IMR-90 (cell line): ENCODE measurements around the gene IRS2. TPM values are rescaled to one million over a fixed set of nuclear protein-coding genes. Genes with fewer than 3 reads are reported as not detected.
"Not testable (repeated sequence)": the region's sequence is repeated elsewhere in the genome, so short reads cannot be mapped to it uniquely, and the experiment has no call there.

Experiments used
- ATAC-seq: fragments of 200-7000 bp; cut with Tn5 transposase; 2 replicates; pipeline ENCODE4 v1.9.1; 2020; ENCODE audit warnings: low read depth, mild to moderate bottlenecking, moderate library complexity
- BruUV-seq: library from RNA; stranded (reverse); fragments of 400-500 nt; replicated peaks from 2 replicates; lab custom pipeline; 2021; lab: Mats Ljungman, UMichigan
- CTCF ChIA-PET: fragments of 300-600 bp; formaldehyde crosslinking; extraction: SDS; loops from one replicate; lab custom pipeline; 2021; ENCODE audit warnings: antibody characterized with exemption; lab: Yijun Ruan, JAX
- POLR2A ChIA-PET: fragments of 300-600 bp; sonication (Branson Sonifier 250); formaldehyde crosslinking; loops from one replicate; lab custom pipeline; 2022; ENCODE audit warnings: antibody characterized with exemption; ENCODE audit not compliant: unreplicated experiment; lab: Charles Lee
- DNase-seq: peaks from one replicate; pipeline ENCODE4 v3.0.0; 2013
- H2AFZ ChIP-seq: replicated peaks from 2 replicates; pipeline ENCODE3; 2013; ENCODE audit warnings: low read length, mild to moderate bottlenecking; ENCODE audit not compliant: poor library complexity
- H2AK5ac ChIP-seq: 2 replicates; pipeline ENCODE4 v1.6.1; 2013; ENCODE audit warnings: low read depth, low read length, inconsistent platforms
- H2AK9ac ChIP-seq: replicated peaks from 2 replicates; pipeline ENCODE3; 2013; ENCODE audit warnings: mild to moderate bottlenecking, low read depth, low read length, moderate library complexity; ENCODE audit not compliant: poor library complexity
- H2BK120ac ChIP-seq: 2 replicates; pipeline ENCODE4 v1.6.1; 2013; ENCODE audit warnings: low read depth, low read length, inconsistent platforms
- H2BK15ac ChIP-seq: 3 replicates; pipeline ENCODE4 v1.6.1; 2013; ENCODE audit warnings: low read depth, low read length, inconsistent platforms
- H2BK20ac ChIP-seq: 2 replicates; pipeline ENCODE4 v1.6.1; 2013; ENCODE audit warnings: low read depth, mild to moderate bottlenecking, inconsistent platforms, low read length, moderate library complexity
- H2BK5ac ChIP-seq: 2 replicates; pipeline ENCODE4 v1.6.1; 2013; ENCODE audit warnings: mild to moderate bottlenecking, low read depth, low read length, inconsistent platforms; ENCODE audit not compliant: poor library complexity, severe bottlenecking
- H3K14ac ChIP-seq: replicated peaks from 2 replicates; pipeline ENCODE4 v1.6.1; 2013; ENCODE audit warnings: low read depth, low read length, inconsistent platforms
- H3K18ac ChIP-seq: 2 replicates; pipeline ENCODE4 v1.6.1; 2013; ENCODE audit warnings: low read depth, low read length, control low read depth
- H3K23ac ChIP-seq: 2 replicates; pipeline ENCODE4 v1.6.1; 2013; ENCODE audit warnings: low read depth, low read length, inconsistent platforms
- H3K27ac ChIP-seq: 2 replicates; pipeline ENCODE4 v1.5.1; 2013; ENCODE audit warnings: mild to moderate bottlenecking, control low read depth, low read length; ENCODE audit not compliant: insufficient read depth
- H3K27me3 ChIP-seq: 2 replicates; pipeline ENCODE4 v1.6.1; 2013; ENCODE audit warnings: low read length; ENCODE audit not compliant: control insufficient read depth, insufficient read depth
- H3K36me3 ChIP-seq: 2 replicates; pipeline ENCODE4 v1.6.1; 2013; ENCODE audit warnings: low read length, mixed read lengths; ENCODE audit not compliant: control insufficient read depth, insufficient read depth
- H3K4ac ChIP-seq: 2 replicates; pipeline ENCODE4 v1.6.1; 2013; ENCODE audit warnings: low read depth, low read length, inconsistent platforms
- H3K4me1 ChIP-seq: 2 replicates; pipeline ENCODE4 v1.6.1; 2013; ENCODE audit warnings: low read length, mixed read lengths; ENCODE audit not compliant: control insufficient read depth, insufficient read depth
- H3K4me2 ChIP-seq: 2 replicates; pipeline ENCODE4 v1.6.1; 2013; ENCODE audit warnings: low read depth, mild to moderate bottlenecking, control low read depth, low read length, moderate library complexity
- H3K4me3 ChIP-seq: 2 replicates; pipeline ENCODE4 v1.5.1; 2013; ENCODE audit warnings: low read depth, mild to moderate bottlenecking, control low read depth, low read length, moderate library complexity; ENCODE audit not compliant: insufficient read depth
- H3K56ac ChIP-seq: 2 replicates; pipeline ENCODE4 v1.6.1; 2013; ENCODE audit warnings: low read length, inconsistent platforms; ENCODE audit not compliant: insufficient read depth; ENCODE audit errors: extremely low read depth
- H3K79me1 ChIP-seq, 2 experiments: 2 replicates each; pipeline ENCODE4 v1.6.1; 2013; ENCODE audit warnings: low read length in 2 of 2, inconsistent platforms in 1 of 2, low read depth in 1 of 2
- H3K9ac ChIP-seq: 2 replicates; pipeline ENCODE4 v1.6.1; 2013; ENCODE audit warnings: low read depth, low read length, control low read depth
- H3K9me1 ChIP-seq: 2 replicates; pipeline ENCODE4 v1.6.1; 2013; ENCODE audit warnings: low read length, inconsistent platforms; ENCODE audit not compliant: insufficient read depth
- H3K9me3 ChIP-seq: 2 replicates; pipeline ENCODE4 v1.6.1; 2013; ENCODE audit warnings: low read length; ENCODE audit not compliant: control insufficient read depth, insufficient read depth
- H4K20me1 ChIP-seq: 2 replicates; pipeline ENCODE4 v1.6.1; 2013; ENCODE audit warnings: low read length, inconsistent platforms; ENCODE audit not compliant: insufficient read depth
- H4K5ac ChIP-seq: 2 replicates; pipeline ENCODE4 v1.6.1; 2013; ENCODE audit warnings: mild to moderate bottlenecking, low read depth, low read length, control low read depth
- H4K8ac ChIP-seq, 2 experiments: 2 replicates each; pipeline ENCODE4 v1.6.1; 2013; ENCODE audit warnings: low read depth in 2 of 2, low read length in 2 of 2, control low read depth in 1 of 2, inconsistent platforms in 1 of 2
- H4K91ac ChIP-seq: 2 replicates; pipeline ENCODE4 v1.6.1; 2013; ENCODE audit warnings: low read depth, low read length, inconsistent platforms; ENCODE audit not compliant: insufficient read depth
- CEBPB ChIP-seq: IDR thresholded peaks from 2 replicates; pipeline ENCODE4 v1.6.1; 2012; ENCODE audit warnings: low read depth, low read length, improper control_type of control experiment
- CHD1 ChIP-seq: IDR thresholded peaks from 2 replicates; pipeline ENCODE4 v1.6.1; 2012; ENCODE audit warnings: low read depth, low read length, improper control_type of control experiment
- CTCF ChIP-seq: conservative IDR thresholded peaks from 2 replicates; pipeline ENCODE4 v1.5.1; 2012; ENCODE audit warnings: mild to moderate bottlenecking, low read depth, low read length, improper control_type of control experiment
- ELK1 ChIP-seq: fragments of 150-350 bp; IDR thresholded peaks from 2 replicates; pipeline ENCODE4 v1.6.1; 2016; ENCODE audit warnings: low read depth, mild to moderate bottlenecking, low read length, moderate library complexity, borderline replicate concordance
- MXI1 ChIP-seq: IDR thresholded peaks from 2 replicates; pipeline ENCODE4 v1.6.1; 2012; ENCODE audit warnings: low read depth, mild to moderate bottlenecking, low read length, moderate library complexity, borderline replicate concordance
- WGBS, 2 experiments: methylation state at CpG; one replicate each; pipeline versions ENCODE4 v1.1.5 to v1.1.7; 2013; ENCODE audit warnings: missing lambda C conversion rate in 2 of 2; ENCODE audit not compliant: insufficient read length in 1 of 2; ENCODE audit errors: extremely low coverage in 2 of 2; 5-methylcytosine and 5-hydroxymethylcytosine counted together
- dilution Hi-C: fragments of 300-500 bp; cut with HindIII; formaldehyde crosslinking; loops from one replicate; pipeline ENCODE4 v1.14.3; 2018; ENCODE audit warnings: low sequenced_read_pairs; ENCODE audit not compliant: unreplicated experiment
- in situ Hi-C: fragments of 300-500 bp; cut with MboI; formaldehyde crosslinking; loops from 3 replicates; pipeline ENCODE4 v1.14.3; 2019; ENCODE audit warnings: low sequenced_read_pairs, inconsistent platforms, mixed read lengths
- intact Hi-C: fragments of 100-400 bp; cut with micrococcal nuclease; formaldehyde crosslinking; loops from 2 replicates; pipeline ENCODE4 v1.10.0; 2022
- polyA plus RNA-seq, 3 experiments: library from polyadenylated mRNA; depleted of rRNA; stranded (reverse); fragments of >200 nt; gene quantifications; 2 replicates each; pipeline ENCODE4 v1.2.3, GENCODE V29; 2012; ENCODE audit warnings: low replicate concordance in 1 of 3
- total RNA-seq: library from RNA; depleted of rRNA; stranded (reverse); fragments of >200 nt; gene quantifications from 2 replicates; pipeline ENCODE4 v1.2.3, GENCODE V29; 2012

The IRS2 gene
- total and polyA plus RNA-seq, 2 of the 4 experiments (the other 2 are of a cell fraction), result 0.36 to 1.4 TPM

GRCh38 chr13:109733550-109733949 lies 52.8 kb downstream of the IRS2 start:
- Histone ChIP-seq H3K27me3 (peaks cover 22% of the 10 kb centered on the region), H3K4me2 (no peak overlapping the region), H3K14ac (no peak overlapping the region), H4K8ac (no peak overlapping the region), H3K9me1 (no peaks in the 10 kb centered on the region), H2AK5ac (no peak overlapping the region), H4K5ac (no peak overlapping the region), H3K9me3 (peaks cover 2% of the 10 kb centered on the region; the same call in 1 of the 2 replicates), H3K56ac (no peak overlapping the region), H3K18ac (no peak overlapping the region), H3K4me1 (no peaks in the 10 kb centered on the region), H4K91ac (no peak overlapping the region), H3K23ac (no peak overlapping the region), H2AK9ac (no peak overlapping the region), H3K9ac (no peak overlapping the region), H3K4me3 (no peak overlapping the region), H3K4ac (no peak overlapping the region), H3K36me3 (no peaks in the 10 kb centered on the region), H3K79me1 (no peaks in the 10 kb centered on the region), H2BK5ac (no peak overlapping the region), H3K27ac (no peak overlapping the region), H2BK120ac (no peak overlapping the region), H2BK15ac (no peak overlapping the region), H2AFZ (no peak overlapping the region), H4K20me1 (no peaks in the 10 kb centered on the region), H2BK20ac (no peak overlapping the region)
- 100% methylated on average over 4 of the region's 29 CpGs; no CpG with 5 or more reads in 1 of the 2 experiments for WGBS, 2 experiments
- intact Hi-C loops, result no loop called here
- in situ Hi-C loops, result no loop called here
- ChIA-PET CTCF (no interaction called here), POLR2A (no interaction called here)
- TF ChIP-seq ELK1 (no peak), CEBPB (no peak), MXI1 (no peak), CTCF (no peak), CHD1 (no peak)
- dilution Hi-C loops, result no loop called here
- BruUV-seq, result no TSS peak
- DNase-seq (no peak), ATAC-seq (no peak)

DNA sequence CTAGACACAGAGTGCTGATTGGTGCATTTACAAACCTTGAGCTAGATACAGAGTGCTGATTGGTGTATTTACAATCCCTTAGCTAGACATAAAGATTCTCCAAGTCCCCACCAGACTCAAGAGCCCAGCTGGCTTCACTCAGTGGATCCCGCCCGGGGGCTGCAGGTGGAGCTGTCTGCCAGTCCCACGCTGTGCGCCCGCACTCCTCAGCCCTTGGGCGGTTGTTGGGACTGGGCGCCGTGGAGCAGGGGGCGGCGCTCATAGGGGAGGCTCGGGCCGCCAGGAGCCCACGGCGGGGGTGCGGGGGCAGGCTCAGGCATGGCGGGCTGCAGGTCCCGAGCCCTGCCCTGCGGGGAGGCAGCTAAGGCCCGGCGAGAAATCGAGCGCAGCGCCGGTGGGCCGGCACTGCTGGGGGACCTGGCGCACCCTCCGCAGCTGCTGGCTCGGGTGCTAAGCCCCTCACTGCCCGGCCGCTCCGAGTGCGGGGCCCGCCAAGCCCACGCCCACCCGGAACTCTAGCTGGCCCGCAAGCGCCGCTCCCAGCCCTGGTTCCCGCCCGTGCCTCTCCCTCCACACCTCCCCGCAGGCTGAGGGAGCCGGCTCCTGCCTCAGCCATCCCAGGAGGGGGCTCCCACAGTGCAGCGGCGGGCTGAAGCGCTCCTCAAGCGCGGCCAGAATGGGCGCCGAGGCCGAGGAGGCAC lies 53.8 kb downstream of the IRS2 start:
- dilution Hi-C loops, H2BK5ac ChIP-seq, H2BK120ac ChIP-seq, H3K9me3 ChIP-seq, H3K4me3 ChIP-seq, H3K36me3 ChIP-seq, H3K9me1 ChIP-seq, intact Hi-C loops, H3K4me1 ChIP-seq, H3K27ac ChIP-seq, H3K4me2 ChIP-seq, DNase-seq, H3K4ac ChIP-seq, H3K14ac ChIP-seq, H2BK20ac ChIP-seq, H2AK9ac ChIP-seq, H3K23ac ChIP-seq, CTCF ChIA-PET, POLR2A ChIA-PET, H2AK5ac ChIP-seq, H4K8ac ChIP-seq, H3K56ac ChIP-seq, BruUV-seq, H4K5ac ChIP-seq, H2BK15ac ChIP-seq, H3K79me1 ChIP-seq, H3K18ac ChIP-seq, ATAC-seq, H4K20me1 ChIP-seq, H4K91ac ChIP-seq, H2AFZ ChIP-seq, in situ Hi-C loops, H3K9ac ChIP-seq: not testable (repeated sequence)
- H3K27me3 ChIP-seq, result peaks cover 28% of the 10 kb centered on the region
- 99% methylated on average over 12 of the region's 50 CpGs; no CpG with 5 or more reads in 1 of the 2 experiments for WGBS, 2 experiments
